ENCODE measurements around the gene MARVELD2.
"Not testable (repeated sequence)": the region's sequence is repeated elsewhere in the genome, so short reads cannot be mapped to it uniquely, and the experiment has no call there.

MARVELD2 gene

DNA sequence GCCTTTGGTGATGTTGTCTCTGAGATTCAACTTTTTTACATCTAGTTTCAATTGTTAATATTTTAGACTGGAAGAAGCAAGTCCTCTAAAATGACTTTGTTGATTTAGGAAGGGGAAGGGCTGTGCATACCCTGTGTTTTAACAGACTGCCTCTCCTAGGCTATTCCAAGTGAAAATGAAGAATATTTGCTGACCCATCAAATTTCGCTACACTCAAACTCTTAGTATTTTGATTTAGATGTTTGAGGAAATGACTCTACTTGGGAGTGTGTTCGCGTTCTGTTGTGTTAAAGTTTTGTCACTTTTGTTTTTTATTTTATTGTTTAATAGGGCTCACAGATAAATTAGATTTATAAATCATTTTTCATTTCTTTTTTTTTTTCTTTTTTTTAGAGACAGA, 3.6 kb downstream of the MARVELD2 start:
- in situ Hi-C loops (cut with HindIII; ENCODE audit: low sequenced_read_pairs) = no loop called here
- TF ChIP-seq, protein P1, sequence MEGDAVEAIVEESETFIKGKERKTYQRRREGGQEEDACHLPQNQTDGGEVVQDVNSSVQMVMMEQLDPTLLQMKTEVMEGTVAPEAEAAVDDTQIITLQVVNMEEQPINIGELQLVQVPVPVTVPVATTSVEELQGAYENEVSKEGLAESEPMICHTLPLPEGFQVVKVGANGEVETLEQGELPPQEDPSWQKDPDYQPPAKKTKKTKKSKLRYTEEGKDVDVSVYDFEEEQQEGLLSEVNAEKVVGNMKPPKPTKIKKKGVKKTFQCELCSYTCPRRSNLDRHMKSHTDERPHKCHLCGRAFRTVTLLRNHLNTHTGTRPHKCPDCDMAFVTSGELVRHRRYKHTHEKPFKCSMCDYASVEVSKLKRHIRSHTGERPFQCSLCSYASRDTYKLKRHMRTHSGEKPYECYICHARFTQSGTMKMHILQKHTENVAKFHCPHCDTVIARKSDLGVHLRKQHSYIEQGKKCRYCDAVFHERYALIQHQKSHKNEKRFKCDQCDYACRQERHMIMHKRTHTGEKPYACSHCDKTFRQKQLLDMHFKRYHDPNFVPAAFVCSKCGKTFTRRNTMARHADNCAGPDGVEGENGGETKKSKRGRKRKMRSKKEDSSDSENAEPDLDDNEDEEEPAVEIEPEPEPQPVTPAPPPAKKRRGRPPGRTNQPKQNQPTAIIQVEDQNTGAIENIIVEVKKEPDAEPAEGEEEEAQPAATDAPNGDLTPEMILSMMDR (IDR thresholded peaks at IDR 0.05; ENCODE audit: low read depth, low read length, missing control alignments) = no peak
- H3K4me3 ChIP-seq (ENCODE audit: low read depth, low read length) = no peak overlapping the region
- DNase-seq (ENCODE audit: low read depth) = no peak

DNA sequence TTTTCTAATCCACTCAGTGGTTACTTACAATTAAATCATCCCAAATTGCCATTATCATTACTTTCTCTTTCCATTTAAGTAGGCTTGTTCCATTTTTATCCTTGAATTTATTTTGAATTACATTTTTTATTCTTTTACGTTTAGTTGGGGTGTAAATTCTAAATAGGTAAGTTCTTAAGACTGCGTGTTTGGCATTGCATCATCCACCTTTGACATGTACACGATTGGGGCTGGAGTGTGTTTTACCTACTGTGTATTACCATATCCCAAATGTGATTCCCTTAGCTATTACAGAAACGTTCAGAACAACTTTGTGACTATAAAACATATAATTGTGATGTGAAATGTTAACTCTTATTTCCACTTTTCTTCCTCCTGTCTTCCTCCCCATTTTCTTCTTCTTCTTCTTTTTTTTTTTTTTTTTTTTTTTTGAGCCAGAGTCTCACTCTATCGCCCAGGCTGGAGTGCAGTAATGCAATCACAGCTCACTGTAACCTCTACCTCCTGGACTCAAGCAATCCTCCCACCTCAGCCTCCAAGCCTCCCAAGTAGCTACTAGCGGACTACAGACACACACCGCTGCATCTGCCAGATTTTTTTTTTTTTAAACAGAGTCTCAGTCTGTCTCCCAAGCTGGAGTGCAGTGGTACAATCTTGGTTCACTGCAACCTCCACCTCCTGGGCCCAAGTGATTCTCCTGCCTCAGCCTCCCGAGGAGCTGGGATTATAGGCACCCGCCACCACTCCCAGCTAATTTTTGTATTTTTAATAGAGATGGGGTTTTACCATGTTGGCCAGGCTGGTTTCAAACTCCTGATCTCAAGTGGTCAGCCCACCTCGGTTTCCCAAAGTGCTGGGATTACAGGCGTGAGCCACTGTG, 16.7 kb downstream of the MARVELD2 start:
- TF ChIP-seq, protein P1 (IDR thresholded peaks at IDR 0.05; ENCODE audit: low read depth, low read length, missing control alignments) = no peak
- in situ Hi-C loops (cut with HindIII; ENCODE audit: low sequenced_read_pairs) = no loop called here
- H3K4me3 ChIP-seq (ENCODE audit: low read depth, low read length) = no peak overlapping the region
- no peak for DNase-seq (ENCODE audit: low read depth)

DNA sequence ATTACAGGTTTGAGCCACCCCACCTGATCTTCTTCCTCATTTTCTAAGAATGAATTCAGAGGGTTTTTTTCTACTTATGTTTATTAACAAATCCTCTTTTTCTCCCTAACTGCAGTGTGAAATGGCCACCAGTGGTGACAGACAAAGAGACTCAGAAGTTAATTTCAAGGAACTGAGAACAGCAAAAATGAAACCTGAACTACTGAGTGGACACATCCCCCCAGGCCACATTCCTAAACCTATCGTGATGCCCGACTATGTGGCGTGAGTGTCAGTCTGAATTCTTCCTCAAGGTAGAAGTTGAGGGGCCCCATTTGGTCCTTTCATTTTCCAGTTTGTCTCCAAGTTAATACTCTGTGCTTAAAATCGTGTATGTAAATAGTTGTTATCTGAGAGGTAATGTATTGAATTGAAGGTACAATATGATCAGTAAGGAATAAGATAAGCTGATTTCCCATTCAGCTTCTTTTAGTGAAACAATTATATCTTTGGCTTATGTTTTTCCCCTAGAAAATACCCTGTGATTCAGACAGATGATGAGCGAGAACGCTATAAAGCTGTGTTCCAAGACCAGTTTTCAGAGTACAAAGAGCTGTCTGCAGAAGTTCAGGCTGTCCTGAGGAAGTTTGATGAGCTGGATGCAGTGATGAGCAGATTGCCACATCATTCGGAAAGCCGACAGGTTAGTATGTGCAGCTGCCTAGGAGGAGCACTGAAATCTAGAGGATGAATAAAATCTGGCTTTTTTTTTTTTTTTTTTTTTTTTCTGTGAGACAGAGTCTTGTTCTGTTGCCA, 17.7 kb downstream of the MARVELD2 start:
- TF ChIP-seq, protein P1 (IDR thresholded peaks at IDR 0.05; ENCODE audit: low read depth, low read length, missing control alignments) = no peak
- no peak overlapping the region for H3K4me3 ChIP-seq (ENCODE audit: low read depth, low read length)
- in situ Hi-C loops (cut with HindIII; ENCODE audit: low sequenced_read_pairs) = no loop called here
- DNase-seq (ENCODE audit: low read depth) = no peak

DNA sequence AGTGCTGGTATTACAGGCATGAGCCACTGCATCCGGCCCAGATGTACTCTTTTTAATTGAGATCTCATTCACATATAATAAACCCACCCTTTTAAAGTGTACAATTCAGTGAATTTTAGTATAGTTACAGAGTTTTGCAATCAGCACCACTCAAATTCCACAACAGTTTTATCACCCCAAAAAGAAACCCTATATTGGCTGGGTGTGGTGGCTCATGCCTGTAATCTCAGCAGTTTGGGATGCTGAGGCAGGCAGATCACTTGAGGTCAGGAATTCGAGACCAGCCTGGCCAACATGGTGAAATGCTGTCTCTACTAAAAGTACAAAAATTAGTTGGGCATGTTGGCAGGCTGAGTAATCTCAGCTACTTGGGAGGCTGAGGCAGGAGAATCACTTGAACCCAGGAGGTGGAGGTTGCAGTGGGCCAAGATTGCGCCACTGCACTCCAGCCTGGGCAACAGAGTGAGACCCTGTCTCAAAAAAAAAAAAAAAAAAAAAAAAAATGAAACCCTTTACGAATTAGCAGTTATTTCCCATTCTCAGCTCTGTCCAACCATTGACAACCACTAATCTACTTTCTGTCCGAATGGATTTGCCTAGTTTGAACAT, 20.5 kb downstream of the MARVELD2 start:
- H3K4me3 ChIP-seq (ENCODE audit: low read depth, low read length); in situ Hi-C loops (cut with HindIII; ENCODE audit: low sequenced_read_pairs); DNase-seq (ENCODE audit: low read depth): not testable (repeated sequence)

DNA sequence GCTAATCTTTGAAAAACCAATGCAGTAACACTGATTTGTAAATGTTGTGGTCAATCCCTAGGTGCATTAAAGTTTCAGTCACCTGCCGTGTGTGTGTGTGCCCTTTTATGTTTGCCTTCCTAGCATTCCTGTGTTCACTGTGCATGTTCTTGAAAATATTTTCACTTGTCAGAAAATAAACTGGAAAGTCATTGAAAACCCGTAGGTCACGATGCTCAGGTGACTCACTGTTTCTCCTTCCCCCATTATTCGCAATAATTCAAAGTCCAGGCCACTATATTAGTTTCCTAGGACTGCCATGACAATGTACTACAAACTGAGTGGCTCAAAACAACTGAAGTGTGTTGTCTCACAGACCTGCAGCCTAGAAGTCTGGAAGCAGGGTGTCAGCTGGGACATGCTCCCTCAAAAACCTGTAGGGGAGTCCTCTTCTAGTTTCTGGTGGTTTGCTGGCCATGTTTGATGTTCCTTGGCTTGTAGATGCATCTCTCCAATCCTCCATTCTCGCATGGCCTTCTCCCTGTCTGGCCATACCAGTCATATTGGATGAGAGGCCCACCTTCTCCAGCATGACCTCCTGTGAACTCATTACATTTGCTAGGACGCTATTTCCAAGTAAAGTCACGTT, 29.3 kb downstream of the MARVELD2 start:
- no peak for DNase-seq (ENCODE audit: low read depth)
- TF ChIP-seq, protein P1 (IDR thresholded peaks at IDR 0.05; ENCODE audit: low read depth, low read length, missing control alignments) = no peak
- in situ Hi-C loops (cut with HindIII; ENCODE audit: low sequenced_read_pairs) = no loop called here
- no peak overlapping the region for H3K4me3 ChIP-seq (ENCODE audit: low read depth, low read length)

DNA sequence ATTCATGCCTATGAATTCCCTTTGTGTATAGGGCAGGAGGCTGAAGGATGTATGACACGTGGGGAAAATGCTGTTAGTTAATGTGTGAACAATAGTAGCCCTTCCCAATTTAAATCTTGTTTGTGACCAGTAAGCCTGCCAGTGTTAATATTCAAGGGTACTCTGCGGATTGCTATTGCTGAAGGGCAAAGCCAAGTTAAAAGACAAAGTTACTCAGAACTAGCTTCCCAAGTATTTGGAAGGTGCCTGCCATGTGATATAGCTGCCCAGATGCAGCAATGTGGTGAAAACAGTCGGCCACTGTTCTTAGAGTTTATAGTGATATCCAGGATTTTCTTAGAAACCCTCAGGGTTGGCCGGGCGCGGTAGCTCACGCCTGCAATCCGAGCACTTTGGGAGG, 34.6 kb downstream of the MARVELD2 start:
- no peak overlapping the region for H3K4me3 ChIP-seq (ENCODE audit: low read depth, low read length)
- in situ Hi-C loops (cut with HindIII; ENCODE audit: low sequenced_read_pairs) = no loop called here
- TF ChIP-seq, protein P1 (IDR thresholded peaks at IDR 0.05; ENCODE audit: low read depth, low read length, missing control alignments) = no peak
- no peak for DNase-seq (ENCODE audit: low read depth)
